Progenitor cell of endocrine pancreas (in vitro differentiated cells): ENCODE data around the gene SAMMSON. TPM values are rescaled to one million over a fixed set of nuclear protein-coding genes. Genes with fewer than 3 reads are reported as not detected.
A peak's percentile ranks its signal among the peaks of the same experiment; 100 is the strongest.

Source experiments
- DNase-seq: peaks from one replicate; pipeline ENCODE4 v3.0.0; 2021; ENCODE audit warnings: low spot score; ENCODE audit not compliant: unreplicated experiment
- H3K27ac Mint-ChIP-seq: 2 replicates; pipeline ENCODE4 v1.8.0; 2021; ENCODE audit warnings: mild to moderate bottlenecking, moderate library complexity, mixed read lengths
- H3K27me3 Mint-ChIP-seq: 2 replicates; pipeline ENCODE4 v1.8.0; 2021; ENCODE audit warnings: mixed read lengths
- H3K36me3 Mint-ChIP-seq: 2 replicates; pipeline ENCODE4 v1.8.0; 2022; ENCODE audit warnings: mixed read lengths; ENCODE audit not compliant: insufficient read depth
- H3K4me1 Mint-ChIP-seq: 2 replicates; pipeline ENCODE4 v1.8.0; 2021; ENCODE audit warnings: low read depth, mixed read lengths
- H3K4me3 Mint-ChIP-seq: 2 replicates; pipeline ENCODE4 v1.8.0; 2021; ENCODE audit warnings: low read depth, mild to moderate bottlenecking, moderate library complexity, mixed read lengths
- H3K9me3 Mint-ChIP-seq: 2 replicates; pipeline ENCODE4 v1.8.0; 2021; ENCODE audit warnings: low read depth, mixed read lengths
- CTCF ChIP-seq: fragments of 200-600 bp; sonication (generic); IDR thresholded peaks from one replicate; pipeline ENCODE4 v1.5.0; 2021; ENCODE audit warnings: antibody characterized with exemption, mild to moderate bottlenecking; ENCODE audit not compliant: unreplicated experiment
- total RNA-seq: library from RNA; stranded (reverse); gene quantifications from 2 replicates; pipeline ENCODE4 v1.2.1, GENCODE V29; 2021

Gene SAMMSON
- total RNA-seq, 1 donor from 2014 or later = 0.17 TPM

DNA sequence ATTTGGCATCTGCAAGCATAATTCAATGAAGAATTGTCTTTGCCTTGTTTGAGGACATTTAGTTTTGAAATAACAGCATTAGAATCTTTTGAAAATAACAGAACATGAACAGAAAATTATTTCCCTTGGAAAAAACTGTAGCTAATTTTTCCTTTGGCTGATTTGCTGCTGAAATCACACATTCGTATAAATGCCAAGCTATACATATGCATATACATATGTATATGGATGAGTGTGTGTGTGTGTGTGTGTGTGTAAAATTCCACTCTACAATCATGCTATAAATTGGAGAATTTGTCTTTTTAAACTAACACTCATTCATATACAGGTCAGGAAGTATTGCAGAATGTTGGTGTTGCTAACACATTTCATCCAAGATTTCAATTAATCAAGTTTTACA is 57.9 kb downstream of the SAMMSON start:
- peaks cover 4% of the 10 kb centered on the region for H3K4me1 Mint-ChIP-seq
- TF ChIP-seq CTCF = no peak
- H3K27me3 Mint-ChIP-seq = peaks cover 5% of the 10 kb centered on the region
- no peak for DNase-seq
- H3K36me3 Mint-ChIP-seq = no peaks in the 10 kb centered on the region
- no peak overlapping the region for H3K4me3 Mint-ChIP-seq
- H3K27ac Mint-ChIP-seq = no peak overlapping the region
- no peaks in the 10 kb centered on the region for H3K9me3 Mint-ChIP-seq

DNA sequence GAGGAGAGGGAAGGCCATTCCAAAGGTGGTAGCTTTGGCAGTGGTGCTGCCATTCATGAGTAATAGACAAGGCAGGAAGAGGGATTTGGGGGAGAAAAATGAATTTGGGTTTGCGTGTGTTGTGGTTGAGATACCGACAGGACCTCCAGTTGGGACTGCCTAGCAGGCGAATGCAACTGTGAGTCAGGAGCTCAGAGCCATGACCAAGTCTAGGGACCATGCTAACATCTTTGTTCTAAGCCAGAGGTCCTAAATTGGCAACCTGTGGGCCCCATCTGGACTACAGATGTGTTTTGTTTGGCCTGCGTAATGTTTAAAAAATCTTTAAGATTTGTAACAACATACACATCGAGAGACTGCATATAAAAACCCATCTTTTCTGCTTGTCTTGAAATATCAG is 61.6 kb downstream of the SAMMSON start:
- Mint-ChIP-seq H3K4me1 (peaks cover 8% of the 10 kb centered on the region), H3K9me3 (no peaks in the 10 kb centered on the region), H3K36me3 (no peaks in the 10 kb centered on the region), H3K4me3 (no peak overlapping the region), H3K27ac (no peak overlapping the region), H3K27me3 (peaks cover 21% of the 10 kb centered on the region)
- no peak for TF ChIP-seq CTCF
- no peak for DNase-seq

- Mint-ChIP-seq H3K4me1 (peaks cover 6% of the 10 kb centered on the region), H3K36me3 (no peaks in the 10 kb centered on the region), H3K9me3 (no peaks in the 10 kb centered on the region), H3K4me3 (no peak overlapping the region), H3K27me3 (peaks cover 51% of the 10 kb centered on the region), H3K27ac (no peak overlapping the region)
- TF ChIP-seq CTCF = peak; percentile 79
- DNase-seq = no peak
Observed at GRCh38 chr3:70064194-70064779, 64.8 kb downstream of the SAMMSON start.

DNA sequence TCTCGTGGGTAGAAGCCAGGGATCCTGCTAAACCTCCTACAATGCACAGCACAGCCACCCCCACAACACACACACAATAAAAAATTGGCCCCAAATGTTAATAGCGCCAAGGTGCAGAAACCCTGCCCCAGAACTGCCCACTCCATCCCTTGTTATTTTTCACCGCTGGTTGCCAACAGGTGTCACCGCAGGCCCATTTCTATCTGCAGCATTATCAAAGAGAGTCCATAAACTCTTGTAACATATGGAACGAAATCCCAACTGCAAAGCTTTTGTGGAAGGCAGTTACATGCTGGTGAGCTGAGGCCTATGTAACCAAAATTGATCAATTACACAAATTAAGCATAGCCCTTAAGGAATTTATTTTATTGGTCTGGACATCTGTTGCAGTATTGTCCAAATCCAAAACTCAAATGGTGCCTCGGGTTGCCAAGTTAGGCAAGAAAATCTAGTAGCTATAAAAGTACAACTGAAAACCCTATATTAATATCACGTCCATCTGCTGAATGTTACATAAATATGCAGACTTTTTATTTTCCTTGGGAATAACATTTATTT is 66.2 kb downstream of the SAMMSON start:
- no peak overlapping the region for H3K27ac Mint-ChIP-seq
- peak; percentile 55 for TF ChIP-seq CTCF
- peaks cover 63% of the 10 kb centered on the region for H3K27me3 Mint-ChIP-seq
- no peaks in the 10 kb centered on the region for H3K9me3 Mint-ChIP-seq
- H3K4me3 Mint-ChIP-seq = no peak overlapping the region
- no peak for DNase-seq
- no peaks in the 10 kb centered on the region for H3K36me3 Mint-ChIP-seq
- peaks cover 6% of the 10 kb centered on the region for H3K4me1 Mint-ChIP-seq

GRCh38 chr3:70067860-70068521 is 68.5 kb downstream of the SAMMSON start:
- Mint-ChIP-seq H3K4me1 (peaks cover 19% of the 10 kb centered on the region), H3K27me3 (peaks cover 77% of the 10 kb centered on the region), H3K4me3 (no peak overlapping the region), H3K27ac (no peak overlapping the region), H3K36me3 (no peaks in the 10 kb centered on the region), H3K9me3 (no peaks in the 10 kb centered on the region)
- DNase-seq = no peak
- no peak for TF ChIP-seq CTCF
